ENCODE measurements around the gene RABEP2.

DNA sequence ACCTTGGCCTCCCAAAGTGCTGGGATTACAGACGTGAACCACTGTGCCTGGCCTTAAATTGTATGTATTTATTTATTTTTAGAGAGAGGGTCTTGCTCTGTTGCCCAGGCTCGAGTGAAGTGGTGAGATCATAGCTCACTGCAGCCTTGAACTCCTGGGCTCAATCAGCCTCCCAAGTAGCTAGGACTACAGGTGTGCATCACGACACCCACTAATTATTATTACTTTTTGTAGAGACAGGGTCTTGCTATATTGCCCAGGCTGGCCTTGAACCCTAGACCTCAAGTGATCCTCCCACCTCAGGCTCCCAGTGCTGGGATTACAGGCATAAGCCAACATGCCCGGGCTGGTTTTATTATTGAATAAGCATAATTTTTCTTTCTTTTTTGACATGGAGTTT is 21.6 kb upstream of the RABEP2 start:
- TF ChIP-seq TEAD4 (IDR thresholded peaks at IDR 0.05; ENCODE audit: low read length) (no peak), TEAD4 (CRISPR knock-in tag; IDR thresholded peaks at IDR 0.05; ENCODE audit: borderline replicate concordance) (no peak), ZNF3 (CRISPR knock-in tag; IDR thresholded peaks at IDR 0.05) (no peak), EP300 (IDR thresholded peaks at IDR 0.05; ENCODE audit: low read length) (no peak)
